Kidney glomerular epithelial cell (primary cell): ENCODE results near the gene TMEM82.

Source experiments
- DNase-seq: peaks from one replicate; lab custom pipeline; 2025; lab: John Stamatoyannopoulos, UW

Gene TMEM82

DNA sequence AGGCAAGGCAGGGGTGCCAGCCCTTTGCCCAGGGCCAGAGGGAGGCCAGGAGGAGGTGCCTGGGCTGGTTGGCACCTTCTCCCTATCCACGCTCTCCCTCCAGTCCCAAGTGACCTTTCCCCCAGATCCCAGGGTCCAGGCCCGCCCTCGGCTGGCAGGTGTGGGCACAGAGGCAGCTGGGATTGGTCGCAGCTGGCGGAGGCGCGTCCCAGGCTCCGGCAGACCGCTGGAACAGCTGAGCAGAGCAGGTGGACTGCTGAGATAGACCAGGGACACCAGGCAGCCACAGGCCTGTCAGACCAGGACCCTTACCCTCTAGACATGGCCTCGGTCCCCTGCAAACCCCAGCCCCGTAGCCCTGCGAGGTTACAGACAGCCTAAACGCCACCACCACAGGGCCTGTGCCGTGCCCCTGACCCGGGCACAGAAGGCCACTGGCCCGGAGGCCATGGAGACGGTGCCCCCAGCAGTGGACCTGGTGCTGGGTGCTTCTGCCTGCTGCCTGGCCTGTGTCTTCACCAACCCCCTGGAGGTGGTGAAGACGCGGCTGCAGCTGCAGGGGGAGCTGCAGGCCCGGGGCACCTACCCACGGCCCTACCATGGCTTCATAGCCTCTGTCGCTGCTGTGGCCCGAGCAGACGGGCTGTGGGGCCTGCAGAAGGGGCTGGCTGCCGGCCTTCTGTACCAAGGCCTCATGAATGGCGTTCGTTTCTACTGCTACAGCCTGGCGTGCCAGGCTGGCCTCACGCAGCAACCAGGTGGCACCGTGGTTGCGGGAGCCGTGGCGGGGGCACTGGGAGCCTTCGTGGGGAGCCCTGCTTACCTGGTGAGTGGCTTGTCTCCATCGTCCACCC lies 6.0 kb upstream of the TMEM82 start, which contains the start of gene SLC25A34:
TSS of gene SLC25A34 (plus strand) at position 221 of the 854 bp plus-strand sequence. CDS start at position 449, 228 bp downstream.
- no peak for DNase-seq

DNA sequence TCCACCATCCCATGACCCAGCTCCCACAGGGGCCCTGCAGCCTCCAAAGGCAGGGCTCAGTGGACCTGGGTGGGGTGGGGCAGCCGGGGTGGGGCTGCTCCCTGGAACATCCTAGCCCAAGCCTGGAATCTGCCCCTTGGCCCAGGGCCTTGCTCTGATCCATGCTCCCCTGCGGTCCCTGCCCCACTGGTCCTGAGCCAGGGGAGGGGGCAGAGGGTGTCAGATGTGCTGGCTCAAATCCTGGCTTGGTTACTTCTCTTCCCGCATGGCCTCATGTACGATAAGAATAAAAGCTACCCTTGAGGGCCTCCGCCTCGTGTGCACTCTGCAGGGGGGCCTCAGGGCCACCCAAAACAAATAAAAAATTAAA lies 5.4 kb upstream of the TMEM82 start:
- DNase-seq = no peak

DNA sequence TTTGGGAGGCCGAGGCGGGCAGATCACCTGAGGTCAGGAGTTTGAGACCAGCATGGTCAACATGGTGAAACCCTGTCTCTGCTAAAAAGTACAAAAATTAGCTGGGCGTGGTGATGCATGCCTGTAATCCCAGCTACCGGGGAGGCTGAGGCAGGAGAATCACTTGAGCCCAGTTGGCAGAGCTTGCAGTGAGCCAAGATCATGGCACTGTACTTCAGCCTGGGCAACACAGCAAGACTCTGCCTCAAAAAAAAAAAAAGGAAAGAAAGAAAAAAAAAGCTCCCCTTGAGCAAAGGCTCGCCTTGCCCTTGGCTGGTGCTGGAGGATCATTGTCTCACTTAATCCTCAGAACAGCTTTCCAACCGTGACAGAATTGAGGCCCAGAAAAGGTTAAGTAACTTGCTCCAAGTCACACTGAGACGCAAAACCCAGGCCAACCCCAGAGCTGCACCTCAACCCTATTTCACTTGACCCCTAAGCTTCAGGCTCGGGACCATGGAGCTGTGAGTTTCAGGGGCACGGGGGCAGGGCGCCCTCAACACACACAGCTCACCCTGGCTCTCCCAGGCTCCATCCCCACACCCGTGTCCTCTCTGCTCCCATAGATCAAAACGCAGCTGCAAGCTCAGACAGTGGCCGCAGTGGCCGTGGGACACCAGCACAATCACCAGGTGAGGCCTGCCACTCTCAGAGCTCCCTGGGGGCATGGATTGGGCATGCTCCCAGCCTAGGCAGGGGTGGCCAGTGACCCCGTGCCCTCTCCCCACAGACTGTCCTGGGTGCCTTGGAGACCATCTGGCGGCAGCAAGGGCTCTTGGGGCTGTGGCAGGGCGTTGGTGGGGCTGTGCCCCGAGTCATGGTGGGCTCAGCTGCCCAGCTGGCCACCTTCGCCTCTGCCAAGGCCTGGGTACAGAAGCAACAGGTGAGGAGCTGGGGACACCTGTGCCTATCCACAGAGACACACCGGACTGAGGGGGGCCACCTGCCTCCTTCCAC lies 4.7 kb upstream of the TMEM82 start:
- no peak for DNase-seq

DNA sequence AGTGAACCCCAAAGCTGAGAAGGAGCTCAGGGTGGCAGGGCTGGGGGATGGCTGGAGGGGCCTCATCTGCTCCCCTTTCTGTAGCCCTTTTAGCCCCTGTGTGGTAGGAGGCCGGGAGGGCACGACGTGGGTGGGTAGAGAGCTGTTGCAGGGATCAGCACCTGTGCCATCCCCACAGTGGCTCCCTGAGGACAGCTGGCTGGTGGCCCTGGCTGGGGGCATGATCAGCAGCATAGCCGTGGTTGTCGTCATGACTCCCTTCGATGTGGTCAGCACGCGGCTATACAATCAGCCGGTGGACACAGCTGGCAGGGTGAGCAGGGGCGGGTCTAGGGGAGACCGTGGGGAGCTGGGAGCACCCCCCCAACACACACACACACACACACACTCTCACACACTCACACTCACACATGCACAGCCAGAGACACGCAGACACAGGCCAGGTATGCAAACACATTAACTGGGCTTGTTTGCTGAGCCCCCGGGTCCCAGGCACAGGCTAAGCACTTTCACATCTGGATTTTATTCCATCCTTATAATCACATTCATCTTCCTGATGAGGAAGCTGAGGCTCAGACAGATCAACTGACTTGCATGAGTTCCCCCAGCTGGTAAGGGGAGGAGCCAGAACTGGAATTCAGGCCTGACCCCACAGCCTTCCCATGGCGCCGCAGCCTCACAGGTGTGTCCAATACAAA lies 3.7 kb upstream of the TMEM82 start:
- DNase-seq = no peak

DNA sequence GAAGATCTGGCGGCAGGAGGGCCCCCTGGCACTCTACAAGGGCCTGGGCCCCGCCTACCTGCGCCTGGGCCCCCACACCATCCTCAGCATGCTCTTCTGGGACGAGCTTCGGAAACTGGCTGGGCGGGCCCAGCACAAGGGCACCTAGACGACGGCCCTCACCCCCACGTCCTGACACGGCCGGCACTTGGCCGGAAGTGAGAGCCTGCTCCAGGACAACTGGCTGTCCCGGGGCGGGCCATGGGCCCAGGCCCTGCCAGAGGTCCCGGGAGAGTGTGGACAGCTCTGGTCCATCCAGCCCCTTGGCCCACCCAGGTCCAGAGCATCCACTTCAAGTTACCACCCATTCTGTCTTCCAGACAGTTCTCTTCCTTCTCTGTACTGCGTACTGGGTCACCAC lies 3.0 kb upstream of the TMEM82 start:
- DNase-seq = no peak

DNA sequence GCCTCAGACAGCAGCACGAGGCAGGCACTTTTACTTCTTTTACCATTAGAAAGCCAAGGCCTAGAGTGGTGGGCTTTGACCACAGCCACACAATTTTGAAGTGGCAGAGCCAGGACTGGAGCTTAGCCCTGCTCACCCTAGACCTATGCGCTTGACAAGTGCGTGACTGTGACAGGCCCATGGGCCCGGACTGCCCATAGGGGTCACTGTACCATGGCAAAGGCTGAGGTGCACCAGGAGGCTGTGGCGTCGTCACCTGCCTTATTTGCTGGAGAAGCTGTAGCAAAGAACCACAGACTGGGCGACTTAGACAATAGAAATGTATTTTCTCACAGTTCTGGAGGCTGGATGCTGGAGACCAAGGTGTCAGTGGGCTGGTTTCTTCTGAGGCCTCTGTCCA lies 2.6 kb upstream of the TMEM82 start:
- DNase-seq = no peak

DNA sequence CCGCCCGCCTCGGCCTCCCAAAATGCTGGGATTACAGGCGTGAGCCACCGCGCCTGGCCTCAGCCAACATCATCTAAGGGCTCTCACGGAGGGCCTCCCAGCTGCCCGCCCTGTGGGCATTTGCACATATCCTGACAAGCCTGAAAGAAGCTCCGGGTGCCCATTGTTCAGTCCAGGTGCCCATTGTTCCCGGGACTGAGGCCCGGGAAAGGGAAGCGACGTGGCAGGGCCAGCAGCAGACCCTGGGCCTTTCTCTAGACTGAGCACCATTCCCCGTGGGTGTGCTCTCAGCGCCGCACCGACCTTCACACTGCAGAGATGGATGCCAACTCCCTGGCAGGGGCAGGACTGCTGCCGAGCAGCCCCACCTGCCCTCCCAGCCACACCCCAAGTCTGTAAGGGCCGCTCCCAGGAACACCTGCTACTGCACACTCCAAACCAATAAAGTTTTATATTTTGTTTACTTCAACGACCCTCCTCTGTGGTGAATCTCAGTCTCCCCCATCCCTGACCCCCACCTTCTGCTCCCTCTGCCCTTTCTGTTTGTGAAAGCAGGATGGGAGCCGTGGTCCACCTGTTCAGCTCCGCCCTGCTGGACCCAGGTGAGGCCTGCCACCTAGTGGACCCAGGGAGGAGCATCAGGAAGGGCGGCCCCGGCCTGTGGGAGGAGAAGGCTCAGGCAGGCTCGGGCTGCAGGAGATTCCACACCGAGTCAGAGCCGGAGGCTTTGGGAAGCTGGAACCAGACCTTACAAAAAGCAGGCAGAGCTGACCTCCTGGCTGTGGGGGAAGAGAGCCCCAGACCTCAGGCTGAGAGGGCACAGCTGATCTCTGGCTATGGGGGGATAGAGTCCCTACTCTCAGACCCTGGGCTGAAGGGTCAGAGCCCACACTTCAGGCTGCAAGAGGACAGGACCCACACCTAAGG lies 1.1 kb upstream of the TMEM82 start:
- peak; percentile 58 for DNase-seq

DNA sequence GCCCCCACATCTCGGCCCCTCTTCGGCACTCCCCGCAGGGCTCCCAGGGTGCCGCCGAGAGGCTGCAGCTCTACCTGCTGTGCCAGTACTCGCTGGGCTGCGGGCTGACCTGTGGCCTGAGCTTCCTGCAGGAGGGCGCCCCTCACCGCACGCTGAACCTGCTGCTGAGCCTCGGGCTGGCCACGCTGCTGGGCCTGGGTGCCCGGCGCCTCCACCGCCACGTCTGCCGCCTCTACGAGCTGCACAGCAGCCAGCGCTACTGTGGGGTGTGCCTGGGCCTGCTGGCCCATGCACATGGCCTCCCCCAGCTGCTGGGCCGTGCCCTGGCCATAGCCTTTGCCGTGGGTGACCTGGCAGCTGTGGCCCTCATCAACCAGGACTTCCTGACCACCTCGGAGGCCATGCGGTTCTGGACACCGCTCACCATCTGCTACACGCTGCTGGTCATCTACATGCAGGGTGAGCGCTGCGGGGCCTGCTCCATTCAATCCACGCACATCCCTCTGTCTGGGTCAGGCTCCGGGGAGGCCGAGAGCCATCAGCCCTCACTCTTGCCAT lies 1.9 kb downstream of the TMEM82 start:
- DNase-seq = no peak

DNA sequence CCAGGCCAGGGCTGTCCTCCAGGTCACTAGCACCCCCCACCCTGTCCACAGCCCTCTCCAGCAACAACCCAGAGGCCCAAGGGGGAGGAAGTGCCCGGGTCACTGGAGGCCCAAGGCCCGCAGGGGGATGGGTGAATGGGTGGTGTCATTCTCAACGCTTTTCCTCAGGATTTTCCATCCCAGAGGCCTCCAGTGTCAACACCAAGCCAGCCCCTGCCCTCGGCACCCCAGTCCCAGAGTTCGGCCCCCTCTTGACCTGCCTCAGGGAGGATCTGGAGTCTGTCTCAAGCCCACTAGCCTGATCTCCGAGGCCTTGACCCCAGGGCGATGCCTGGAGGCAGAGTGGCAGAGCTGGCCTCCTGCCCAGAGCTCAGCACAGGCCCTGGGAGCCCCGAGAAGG lies 5.1 kb downstream of the TMEM82 start:
- DNase-seq = no peak

DNA sequence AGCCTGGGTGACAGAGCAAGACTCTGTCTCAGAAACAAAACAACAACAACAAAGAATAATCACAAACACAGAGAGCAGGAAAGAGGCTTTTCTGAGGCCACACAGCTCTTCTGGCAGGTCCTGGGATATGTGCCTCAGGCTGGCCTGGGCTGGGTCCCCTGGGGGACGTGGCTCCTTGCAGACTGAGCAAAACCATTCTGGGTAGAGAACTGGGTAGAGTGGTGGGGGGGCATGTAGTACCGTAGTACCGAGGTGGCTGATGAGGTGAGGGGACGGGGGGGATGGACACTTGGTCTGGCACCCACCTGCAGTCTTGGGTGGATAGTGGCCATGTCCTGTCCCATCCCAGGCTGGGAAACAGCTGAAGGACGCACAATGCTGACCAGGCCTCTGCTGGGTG lies 6.0 kb downstream of the TMEM82 start:
- DNase-seq = no peak

DNA sequence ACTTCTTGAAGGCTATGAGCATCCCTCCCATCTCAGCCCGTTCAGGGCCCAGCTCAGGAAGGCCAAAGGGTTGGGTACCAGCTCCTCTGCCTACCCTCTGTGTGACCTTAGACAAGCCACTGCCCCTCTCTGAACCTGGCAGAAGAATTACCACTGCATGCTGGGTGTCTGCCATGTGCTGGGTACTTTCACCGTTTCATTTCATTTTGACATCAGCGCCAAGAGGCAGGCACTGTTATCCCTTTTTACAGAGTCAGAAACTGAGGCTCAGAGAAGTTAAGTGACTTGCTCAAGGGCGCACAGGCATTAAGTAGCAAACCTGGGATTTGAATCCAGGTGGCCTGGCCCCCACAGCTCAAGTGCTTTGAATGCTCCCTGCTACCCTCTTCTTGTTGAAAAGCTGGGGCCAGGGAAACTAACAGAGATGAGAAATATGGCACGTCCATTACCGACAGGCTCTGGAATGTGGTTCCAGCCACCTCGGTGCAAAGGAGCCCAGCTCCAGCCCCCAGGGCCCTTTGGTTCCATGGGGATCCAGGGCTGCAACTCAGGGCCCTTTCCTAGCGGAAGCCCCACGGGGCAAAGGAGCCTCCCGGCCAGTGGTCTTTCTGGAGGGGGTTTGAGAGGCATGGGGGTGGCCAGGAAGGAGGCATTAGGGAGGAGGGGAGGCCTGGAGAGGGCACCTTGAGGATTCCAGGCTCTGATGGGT lies 6.5 kb downstream of the TMEM82 start:
- no peak for DNase-seq

DNA sequence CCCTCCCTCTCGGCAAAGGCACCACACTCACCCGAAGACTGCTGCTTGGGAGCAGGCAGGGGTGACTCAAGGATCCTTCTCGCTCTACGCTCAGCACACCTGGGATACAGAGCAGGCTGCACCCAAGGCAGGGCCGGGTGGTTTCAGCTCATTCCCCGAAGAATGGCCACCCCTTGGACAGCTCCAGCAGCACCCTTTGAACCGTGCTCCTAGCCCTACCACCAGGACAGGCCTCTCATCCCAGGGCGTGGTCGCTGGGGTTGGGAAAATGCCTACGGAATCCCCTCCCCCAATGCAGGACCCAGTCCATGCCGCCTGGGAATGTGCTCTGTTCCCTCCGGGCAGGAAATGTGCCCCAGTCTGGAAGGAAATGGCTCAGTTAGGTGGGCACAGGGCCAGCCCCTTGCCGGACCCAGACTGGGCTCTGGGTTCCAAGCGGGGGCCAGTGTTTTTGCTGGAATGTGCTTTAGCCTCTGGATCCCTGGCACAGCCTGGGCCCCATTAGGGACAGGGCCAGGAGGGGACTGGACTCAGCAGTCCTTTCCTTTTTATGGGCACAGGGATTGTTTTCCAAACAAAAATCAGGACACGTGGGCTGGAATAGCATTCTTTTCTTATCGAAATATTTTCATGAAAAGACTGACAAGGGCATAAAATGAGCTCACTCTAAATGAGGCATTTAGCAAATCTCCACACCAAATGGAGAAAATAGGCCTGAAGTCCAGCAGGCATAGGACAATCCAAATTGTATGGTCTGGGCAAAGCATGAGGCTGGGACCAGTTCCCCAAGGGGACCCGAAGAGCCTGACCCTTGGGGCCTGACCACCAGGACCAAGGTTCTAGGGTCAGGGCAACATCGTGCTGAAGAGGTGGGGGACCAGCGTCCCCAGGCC lies 7.3 kb downstream of the TMEM82 start:
- DNase-seq = no peak

DNA sequence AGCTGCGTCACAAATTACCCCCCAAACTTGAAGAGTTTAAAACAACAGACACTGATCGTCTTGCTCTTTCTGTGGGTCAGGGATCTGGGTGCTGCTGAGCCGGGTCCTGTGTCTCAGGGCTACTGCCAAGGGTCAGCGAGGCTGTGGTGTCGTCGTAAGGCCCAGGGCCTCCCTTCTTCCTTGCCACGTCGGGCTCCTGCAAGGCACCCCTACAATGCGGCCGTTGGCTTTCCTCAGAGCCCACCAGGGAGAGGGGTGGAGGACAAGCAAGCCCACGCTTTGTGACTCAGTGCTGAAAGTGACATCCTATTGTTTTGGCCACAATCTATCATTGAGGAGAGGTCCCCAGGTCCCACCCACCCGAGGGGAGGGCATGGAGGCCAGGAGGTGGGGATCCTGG lies 8.6 kb downstream of the TMEM82 start:
- no peak for DNase-seq

DNA sequence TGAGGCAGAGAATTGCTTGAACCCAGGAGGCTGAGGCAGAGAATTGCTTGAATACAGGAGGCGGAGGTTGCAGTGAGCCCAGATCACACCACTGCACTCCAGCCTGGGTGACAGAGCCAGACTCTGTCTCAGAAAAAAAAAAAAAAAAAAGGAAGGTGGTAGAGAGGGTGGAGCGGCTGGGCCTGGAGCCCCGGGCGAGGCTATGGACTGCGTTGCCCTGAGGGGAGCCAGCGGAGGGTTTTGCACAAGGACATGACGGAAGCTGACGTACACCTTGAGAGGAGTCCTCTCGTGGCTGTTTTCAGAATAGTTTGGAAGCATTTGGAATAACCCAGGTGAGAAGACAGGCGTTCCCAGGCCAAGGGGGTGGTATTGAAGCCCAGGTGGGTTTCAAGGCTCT lies 9.4 kb downstream of the TMEM82 start:
- DNase-seq = no peak

DNA sequence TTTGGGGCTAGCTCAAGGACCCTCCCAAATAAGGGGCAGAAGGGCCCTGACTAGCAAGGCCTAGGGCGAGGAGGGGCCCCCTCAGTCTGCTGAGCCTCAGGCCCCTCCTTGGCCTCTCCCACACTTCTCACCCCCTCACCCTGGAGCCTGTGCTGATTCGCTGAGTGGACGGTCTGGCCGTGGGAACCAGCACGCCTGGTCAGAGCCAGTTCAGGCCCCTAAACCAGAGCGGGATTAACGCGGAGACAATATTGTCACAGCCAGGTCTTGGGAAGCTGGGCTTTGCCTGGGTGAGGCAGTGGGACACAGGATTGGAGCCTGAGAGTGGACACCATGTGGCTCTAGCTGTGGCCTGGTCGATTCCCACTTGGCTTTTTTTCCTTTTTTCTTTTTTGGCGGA lies 11.5 kb downstream of the TMEM82 start:
- DNase-seq = no peak

DNA sequence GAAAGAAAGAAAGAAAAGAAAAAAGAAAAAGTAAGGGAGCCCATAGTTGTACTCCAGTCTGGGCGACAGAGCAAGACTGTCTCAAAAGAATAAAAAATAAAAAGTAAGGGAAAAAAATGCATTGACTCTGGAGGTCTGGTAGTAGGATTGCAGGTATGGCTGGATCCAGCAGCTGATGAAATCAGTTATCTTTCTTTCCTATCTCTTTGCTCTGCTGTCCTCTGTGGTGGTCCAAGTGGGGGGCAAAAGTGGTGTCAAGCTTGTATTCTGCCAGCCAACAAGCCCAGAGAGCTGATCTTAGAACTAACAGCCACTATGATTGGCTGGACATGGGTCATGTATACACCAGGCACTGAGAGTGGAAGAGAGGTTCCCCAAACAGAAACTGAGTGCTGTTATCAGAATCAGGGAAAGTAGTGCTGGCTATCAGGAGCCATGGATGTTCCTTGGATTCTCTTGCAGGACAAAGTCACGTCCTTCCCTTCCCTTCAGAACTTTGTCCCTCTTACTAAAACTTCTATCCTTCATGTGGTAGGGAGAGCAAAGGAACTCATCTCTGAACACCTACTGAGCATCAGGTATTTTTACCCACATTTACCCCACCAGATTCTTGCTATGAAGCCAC lies 12.8 kb downstream of the TMEM82 start:
- no peak for DNase-seq

DNA sequence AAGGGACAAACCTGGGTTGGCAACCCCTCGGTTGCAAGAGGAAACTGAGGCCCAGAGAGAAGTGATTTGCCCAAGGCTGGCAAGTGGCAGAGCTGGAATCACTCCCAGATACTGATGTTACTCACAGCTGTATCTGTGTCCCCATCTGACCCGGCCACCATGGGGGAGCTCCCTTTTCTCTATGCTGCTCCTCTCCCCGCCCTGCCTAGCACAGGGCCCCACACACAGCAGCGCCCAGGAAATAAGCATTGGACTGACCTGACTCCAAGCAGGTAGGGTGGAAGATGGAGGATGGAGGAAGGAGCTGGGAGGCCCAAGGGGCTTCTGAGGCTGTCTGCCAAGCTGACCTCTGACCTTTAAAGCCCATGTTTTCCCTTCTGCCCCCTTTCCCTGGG lies 13.3 kb downstream of the TMEM82 start:
- no peak for DNase-seq

DNA sequence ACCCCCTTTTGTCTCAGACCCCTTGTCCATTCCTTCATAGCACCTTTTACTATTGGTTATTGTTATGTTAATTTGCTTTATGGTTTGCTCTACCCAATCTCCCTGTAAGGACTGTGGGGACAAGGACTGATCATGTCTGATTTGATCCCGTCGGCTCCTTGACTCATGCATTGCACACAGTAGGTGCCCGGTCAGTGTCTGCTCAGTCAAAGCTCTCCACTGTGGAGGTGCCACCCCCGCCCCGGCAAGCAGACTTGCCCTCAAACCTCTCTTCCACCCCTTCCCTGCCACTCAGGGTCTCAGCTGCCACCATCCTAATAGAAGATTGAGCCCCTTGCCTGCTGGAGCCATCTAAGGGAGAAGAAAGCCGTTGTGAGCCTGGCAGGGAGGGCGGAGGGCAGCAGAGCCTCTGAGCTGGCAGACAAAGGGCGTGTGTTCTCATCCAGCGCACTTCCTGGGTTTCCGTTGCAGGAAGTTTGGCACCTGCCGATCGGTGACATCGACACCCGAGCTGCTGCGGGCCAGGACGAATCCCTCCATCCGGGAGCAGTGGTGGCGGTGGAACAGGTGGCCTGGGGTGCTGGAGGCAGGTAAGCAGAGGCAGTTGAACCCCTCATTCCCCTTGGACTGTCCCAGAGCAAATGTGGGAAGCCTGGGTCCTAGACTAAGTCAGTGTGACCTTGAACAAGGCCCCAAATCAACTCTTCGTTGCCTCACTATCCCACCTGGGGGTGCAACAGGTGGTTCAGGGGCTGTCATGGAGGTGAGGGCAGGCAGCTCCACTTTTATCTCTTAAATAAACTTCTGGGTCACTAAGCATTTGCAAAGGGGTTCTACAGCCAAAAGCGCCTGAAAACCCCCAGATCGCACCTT lies 14.1 kb downstream of the TMEM82 start:
- DNase-seq = no peak
